DMS53 treated with DMSO at 0.1 percent for 48 hours (cell line): ENCODE results near the gene SORCS1.

Source experiments
- DNase-seq: peaks from one replicate; lab custom pipeline; 2025; ENCODE audit not compliant: unreplicated experiment; lab: John Stamatoyannopoulos, UW

SORCS1 gene

GRCh38 chr10:106999118-106999707, 165.3 kb downstream of the SORCS1 start:
- no peak for DNase-seq

- no peak for DNase-seq
Measured at GRCh38 chr10:106997721-106998120, 166.8 kb downstream of the SORCS1 start.

GRCh38 chr10:106996510-106996909, 168.0 kb downstream of the SORCS1 start:
- no peak for DNase-seq

- DNase-seq = no peak
Measured at GRCh38 chr10:106992055-106992454, 172.5 kb downstream of the SORCS1 start.

GRCh38 chr10:106991091-106991490, 173.4 kb downstream of the SORCS1 start:
- no peak for DNase-seq

GRCh38 chr10:106987362-106987761, 177.1 kb downstream of the SORCS1 start:
- DNase-seq = no peak

- DNase-seq = no peak
Measured at GRCh38 chr10:106982268-106982667, 182.2 kb downstream of the SORCS1 start.

- DNase-seq = no peak
Measured at GRCh38 chr10:106981452-106982075, 182.9 kb downstream of the SORCS1 start.

GRCh38 chr10:106980495-106981451, 183.7 kb downstream of the SORCS1 start:
- DNase-seq = no peak

- no peak for DNase-seq
Measured at GRCh38 chr10:106978756-106979155, 185.8 kb downstream of the SORCS1 start.

- no peak for DNase-seq
Measured at GRCh38 chr10:106973716-106974115, 190.8 kb downstream of the SORCS1 start.

GRCh38 chr10:106973288-106973687, 191.2 kb downstream of the SORCS1 start:
- no peak for DNase-seq

- no peak for DNase-seq
Measured at GRCh38 chr10:106972381-106972780, 192.1 kb downstream of the SORCS1 start.

GRCh38 chr10:106971411-106971831, 193.1 kb downstream of the SORCS1 start:
- no peak for DNase-seq

- no peak for DNase-seq
Measured at GRCh38 chr10:106967452-106967851, 197.1 kb downstream of the SORCS1 start.

GRCh38 chr10:106960812-106961211, 203.7 kb downstream of the SORCS1 start:
- DNase-seq = no peak

GRCh38 chr10:106959521-106959920, 205.0 kb downstream of the SORCS1 start:
- DNase-seq = no peak

- no peak for DNase-seq
Measured at GRCh38 chr10:106958589-106959361, 205.7 kb downstream of the SORCS1 start.

GRCh38 chr10:106957823-106958588, 206.5 kb downstream of the SORCS1 start:
- DNase-seq = no peak

GRCh38 chr10:106956216-106956915, 208.1 kb downstream of the SORCS1 start:
- no peak for DNase-seq
